ENCODE results near the gene SLC15A5. TPM values are rescaled to one million over a fixed set of nuclear protein-coding genes. Genes with fewer than 3 reads are reported as not detected.

SLC15A5 gene
- total and polyA plus RNA-seq, 2 of the 4 experiments (the other 2 are of a cell fraction) = not detected

DNA sequence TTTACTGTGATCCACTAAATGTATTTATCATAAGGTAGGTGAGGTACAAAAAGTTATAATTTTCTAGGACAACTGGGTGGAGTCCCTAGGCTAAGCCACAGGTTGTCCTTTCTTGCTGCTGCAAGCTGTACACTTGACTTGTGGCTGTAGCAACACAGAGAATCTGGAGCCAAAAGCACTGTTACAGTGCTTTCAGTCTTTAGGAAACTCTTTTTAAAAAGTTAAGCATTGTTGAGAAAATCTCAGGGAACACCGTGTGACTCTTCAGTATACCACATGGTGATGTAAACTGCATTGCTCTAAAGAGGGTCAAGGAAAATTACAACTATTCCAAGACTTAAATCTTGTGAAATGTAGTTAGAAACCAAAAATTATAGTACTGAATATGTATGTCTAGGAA lies 11.4 kb downstream of the SLC15A5 start:
- ATAC-seq (ENCODE audit: low read depth) (no peak), DNase-seq (no peak)
- Histone ChIP-seq H2AK5ac (ENCODE audit: low read depth, low read length) (no peak overlapping the region), H4K5ac (ENCODE audit: low read depth, low read length) (no peak overlapping the region), H4K8ac (ENCODE audit: low read depth in 2 of 2, low read length in 2 of 2) (no peak overlapping the region), H3K36me3 (ENCODE audit: control insufficient read depth, insufficient read depth, low read length) (no peaks in the 10 kb centered on the region), H3K9ac (ENCODE audit: low read depth, low read length) (no peak overlapping the region), H3K4me3 (ENCODE audit: insufficient read depth, low read depth, low read length) (no peak overlapping the region), H3K14ac (replicated peaks; ENCODE audit: low read depth, low read length) (no peak overlapping the region), H3K79me1 (ENCODE audit: low read depth in 1 of 2, low read length in 2 of 2) (no peaks in the 10 kb centered on the region), H3K27me3 (ENCODE audit: control insufficient read depth, insufficient read depth, low read length) (no peaks in the 10 kb centered on the region; the same call in 1 of the 2 replicates), H2AK9ac (replicated peaks; ENCODE audit: low read depth, low read length, poor library complexity) (no peak overlapping the region), H3K56ac (ENCODE audit: extremely low read depth, insufficient read depth, low read length) (no peak overlapping the region), H3K9me1 (ENCODE audit: insufficient read depth, low read length) (no peaks in the 10 kb centered on the region), H2BK15ac (ENCODE audit: low read depth, low read length) (no peak overlapping the region), H3K18ac (ENCODE audit: low read depth, low read length) (no peak overlapping the region), H2BK5ac (ENCODE audit: low read depth, low read length, poor library complexity, severe bottlenecking) (no peak overlapping the region), H2BK120ac (ENCODE audit: low read depth, low read length) (no peak overlapping the region), H3K23ac (ENCODE audit: low read depth, low read length) (no peak overlapping the region), H2BK20ac (ENCODE audit: low read depth, low read length) (no peak overlapping the region), H3K4ac (ENCODE audit: low read depth, low read length) (no peak overlapping the region), H4K91ac (ENCODE audit: insufficient read depth, low read depth, low read length) (no peak overlapping the region), H2AFZ (replicated peaks; ENCODE audit: low read length, poor library complexity) (no peak overlapping the region), H4K20me1 (ENCODE audit: insufficient read depth, low read length) (no peaks in the 10 kb centered on the region), H3K4me2 (ENCODE audit: low read depth, low read length) (no peak overlapping the region), H3K9me3 (ENCODE audit: control insufficient read depth, insufficient read depth, low read length) (no peaks in the 10 kb centered on the region), H3K4me1 (ENCODE audit: control insufficient read depth, insufficient read depth, low read length) (no peaks in the 10 kb centered on the region), H3K27ac (ENCODE audit: insufficient read depth, low read length) (no peak overlapping the region)
- no TSS peak for BruUV-seq (replicated peaks)
- ChIA-PET POLR2A (ENCODE audit: unreplicated experiment) (no interaction called here), CTCF (no interaction called here)
- intact Hi-C loops (cut with micrococcal nuclease) (no loop called here), in situ Hi-C loops (cut with MboI; ENCODE audit: low sequenced_read_pairs) (no loop called here), dilution Hi-C loops (cut with HindIII; ENCODE audit: low sequenced_read_pairs, unreplicated experiment) (no loop called here)
- WGBS, 2 experiments (ENCODE audit: extremely low coverage in 2 of 2, insufficient read length in 1 of 2) = no CpG with 5 or more reads among the region's 1 CpG
- TF ChIP-seq RAD21 (IDR thresholded peaks at IDR 0.05; ENCODE audit: low read length) = no peak
- TF ChIP-seq, protein P1, sequence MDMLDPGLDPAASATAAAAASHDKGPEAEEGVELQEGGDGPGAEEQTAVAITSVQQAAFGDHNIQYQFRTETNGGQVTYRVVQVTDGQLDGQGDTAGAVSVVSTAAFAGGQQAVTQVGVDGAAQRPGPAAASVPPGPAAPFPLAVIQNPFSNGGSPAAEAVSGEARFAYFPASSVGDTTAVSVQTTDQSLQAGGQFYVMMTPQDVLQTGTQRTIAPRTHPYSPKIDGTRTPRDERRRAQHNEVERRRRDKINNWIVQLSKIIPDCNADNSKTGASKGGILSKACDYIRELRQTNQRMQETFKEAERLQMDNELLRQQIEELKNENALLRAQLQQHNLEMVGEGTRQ (IDR thresholded peaks at IDR 0.05; ENCODE audit: low read depth, low read length) = no peak
- no peak for TF ChIP-seq NFE2L2 (IDR thresholded peaks at IDR 0.05; ENCODE audit: low read depth, low read length)
- TF ChIP-seq, protein P2, sequence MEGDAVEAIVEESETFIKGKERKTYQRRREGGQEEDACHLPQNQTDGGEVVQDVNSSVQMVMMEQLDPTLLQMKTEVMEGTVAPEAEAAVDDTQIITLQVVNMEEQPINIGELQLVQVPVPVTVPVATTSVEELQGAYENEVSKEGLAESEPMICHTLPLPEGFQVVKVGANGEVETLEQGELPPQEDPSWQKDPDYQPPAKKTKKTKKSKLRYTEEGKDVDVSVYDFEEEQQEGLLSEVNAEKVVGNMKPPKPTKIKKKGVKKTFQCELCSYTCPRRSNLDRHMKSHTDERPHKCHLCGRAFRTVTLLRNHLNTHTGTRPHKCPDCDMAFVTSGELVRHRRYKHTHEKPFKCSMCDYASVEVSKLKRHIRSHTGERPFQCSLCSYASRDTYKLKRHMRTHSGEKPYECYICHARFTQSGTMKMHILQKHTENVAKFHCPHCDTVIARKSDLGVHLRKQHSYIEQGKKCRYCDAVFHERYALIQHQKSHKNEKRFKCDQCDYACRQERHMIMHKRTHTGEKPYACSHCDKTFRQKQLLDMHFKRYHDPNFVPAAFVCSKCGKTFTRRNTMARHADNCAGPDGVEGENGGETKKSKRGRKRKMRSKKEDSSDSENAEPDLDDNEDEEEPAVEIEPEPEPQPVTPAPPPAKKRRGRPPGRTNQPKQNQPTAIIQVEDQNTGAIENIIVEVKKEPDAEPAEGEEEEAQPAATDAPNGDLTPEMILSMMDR (conservative IDR thresholded peaks at IDR 0.05; ENCODE audit: low read depth, low read length) = no peak
- TF ChIP-seq CHD1 (IDR thresholded peaks at IDR 0.05; ENCODE audit: low read depth, low read length) = no peak
- TF ChIP-seq SMC3 (IDR thresholded peaks at IDR 0.05; ENCODE audit: low read depth, low read length) = no peak
- no peak for TF ChIP-seq BHLHE40 (IDR thresholded peaks at IDR 0.05; ENCODE audit: low read depth, low read length)
- TF ChIP-seq MAZ (IDR thresholded peaks at IDR 0.05; ENCODE audit: borderline replicate concordance, low read depth, low read length) = no peak
- TF ChIP-seq RFX5 (IDR thresholded peaks at IDR 0.05; ENCODE audit: low read depth, low read length) = no peak
- TF ChIP-seq, protein P3, sequence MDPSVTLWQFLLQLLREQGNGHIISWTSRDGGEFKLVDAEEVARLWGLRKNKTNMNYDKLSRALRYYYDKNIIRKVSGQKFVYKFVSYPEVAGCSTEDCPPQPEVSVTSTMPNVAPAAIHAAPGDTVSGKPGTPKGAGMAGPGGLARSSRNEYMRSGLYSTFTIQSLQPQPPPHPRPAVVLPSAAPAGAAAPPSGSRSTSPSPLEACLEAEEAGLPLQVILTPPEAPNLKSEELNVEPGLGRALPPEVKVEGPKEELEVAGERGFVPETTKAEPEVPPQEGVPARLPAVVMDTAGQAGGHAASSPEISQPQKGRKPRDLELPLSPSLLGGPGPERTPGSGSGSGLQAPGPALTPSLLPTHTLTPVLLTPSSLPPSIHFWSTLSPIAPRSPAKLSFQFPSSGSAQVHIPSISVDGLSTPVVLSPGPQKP (IDR thresholded peaks at IDR 0.05; ENCODE audit: borderline replicate concordance, low read depth, low read length) = no peak
- TF ChIP-seq RCOR1 (IDR thresholded peaks at IDR 0.05; ENCODE audit: insufficient replicate concordance, low read length) = no peak
- TF ChIP-seq MXI1 (IDR thresholded peaks at IDR 0.05; ENCODE audit: borderline replicate concordance, low read depth, low read length) = no peak
- TF ChIP-seq MAFK (IDR thresholded peaks at IDR 0.05; ENCODE audit: low read depth, low read length) = no peak
- TF ChIP-seq POLR2A (IDR thresholded peaks at IDR 0.05; ENCODE audit: low read depth, low read length) = no peak
- TF ChIP-seq FOS (IDR thresholded peaks at IDR 0.05; ENCODE audit: low read depth, low read length) = no peak
- TF ChIP-seq CEBPB (IDR thresholded peaks at IDR 0.05; ENCODE audit: low read depth, low read length) = no peak

All from IMR-90 (cell line).